NT2/D1 (cell line): ENCODE measurements around the gene KLHDC8B.
"Not testable (repeated sequence)": the region's sequence is repeated elsewhere in the genome, so short reads cannot be mapped to it uniquely, and the experiment has no call there.

ENCODE experiments used
- DNase-seq: peaks from one replicate; pipeline ENCODE4 v3.0.0-alpha.2; 2011; ENCODE audit warnings: low read depth, low spot score
- H3K27me3 ChIP-seq: 2 replicates; pipeline ENCODE4 v1.6.0; 2011; ENCODE audit warnings: mild to moderate bottlenecking; ENCODE audit not compliant: insufficient read length, insufficient read depth
- H3K36me3 ChIP-seq: 2 replicates; pipeline ENCODE4 v1.6.1; 2011; ENCODE audit warnings: mild to moderate bottlenecking, low read length, mixed read lengths; ENCODE audit not compliant: insufficient read depth, insufficient read length
- H3K4me1 ChIP-seq: 2 replicates; pipeline ENCODE4 v1.5.1; 2011; ENCODE audit not compliant: insufficient read depth, insufficient read length
- H3K4me3 ChIP-seq: 2 replicates; pipeline ENCODE4 v1.5.1; 2011; ENCODE audit warnings: low read depth; ENCODE audit not compliant: insufficient read length
- H3K9ac ChIP-seq: 2 replicates; pipeline ENCODE4 v1.6.0; 2011; ENCODE audit warnings: low read depth; ENCODE audit not compliant: insufficient read length
- H3K9me3 ChIP-seq: 2 replicates; pipeline ENCODE4 v1.5.1; 2011; ENCODE audit warnings: mild to moderate bottlenecking, low read length; ENCODE audit not compliant: insufficient read depth
- SUZ12 ChIP-seq: IDR thresholded peaks from 2 replicates; pipeline ENCODE4 v1.6.1; 2011; ENCODE audit not compliant: insufficient read length, insufficient read depth; ENCODE audit errors: extremely low read depth
- YY1 ChIP-seq: IDR thresholded peaks from 2 replicates; pipeline ENCODE4 v1.6.1; 2011; ENCODE audit not compliant: insufficient read length, insufficient read depth
- ZNF274 ChIP-seq: IDR thresholded peaks from 2 replicates; pipeline ENCODE4 v1.6.1; 2011; ENCODE audit warnings: mild to moderate bottlenecking, low read depth, low read length

KLHDC8B gene

GRCh38 chr3:49217688-49218470 is 46.5 kb downstream of the KLHDC8B start:
- no peak for DNase-seq
- H3K36me3 ChIP-seq, result peaks cover 66% of the 10 kb centered on the region
- H3K4me1 ChIP-seq, result no peaks in the 10 kb centered on the region
- no peaks in the 10 kb centered on the region for H3K27me3 ChIP-seq
- H3K4me3 ChIP-seq, result no peak overlapping the region
- H3K9me3 ChIP-seq, result peaks cover 65% of the 10 kb centered on the region
- no peak overlapping the region for H3K9ac ChIP-seq
- TF ChIP-seq ZNF274, result no peak
- no peak for TF ChIP-seq SUZ12
- no peak for TF ChIP-seq YY1

DNA sequence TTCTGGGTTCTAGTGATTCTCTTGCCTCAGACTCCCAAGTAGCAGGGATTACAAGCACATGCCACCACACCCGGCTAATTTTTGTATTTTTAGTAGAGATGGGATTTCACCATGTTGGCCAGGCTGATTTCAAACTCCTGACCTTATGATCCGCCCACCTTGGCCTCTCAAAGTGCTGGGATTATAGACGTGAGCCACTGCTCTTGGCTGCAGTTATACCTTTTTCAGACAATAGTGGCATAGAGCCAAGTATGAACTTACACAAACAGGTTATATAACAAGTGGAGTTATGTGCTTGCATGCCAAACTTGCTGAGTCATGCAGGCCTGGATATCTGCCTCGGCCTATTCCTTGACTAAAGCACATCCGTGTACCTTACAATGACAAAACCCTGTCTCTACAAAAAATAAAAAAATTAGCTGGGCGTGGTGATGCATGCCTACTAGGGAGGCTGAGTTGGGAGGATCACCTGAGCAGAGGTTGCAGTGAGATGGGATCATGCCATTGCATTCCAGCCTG is 47.1 kb downstream of the KLHDC8B start:
- H3K9me3 ChIP-seq, result peaks cover 59% of the 10 kb centered on the region
- H3K27me3 ChIP-seq, DNase-seq, H3K4me3 ChIP-seq, H3K4me1 ChIP-seq, H3K9ac ChIP-seq: not testable (repeated sequence)
- peaks cover 63% of the 10 kb centered on the region for H3K36me3 ChIP-seq

DNA sequence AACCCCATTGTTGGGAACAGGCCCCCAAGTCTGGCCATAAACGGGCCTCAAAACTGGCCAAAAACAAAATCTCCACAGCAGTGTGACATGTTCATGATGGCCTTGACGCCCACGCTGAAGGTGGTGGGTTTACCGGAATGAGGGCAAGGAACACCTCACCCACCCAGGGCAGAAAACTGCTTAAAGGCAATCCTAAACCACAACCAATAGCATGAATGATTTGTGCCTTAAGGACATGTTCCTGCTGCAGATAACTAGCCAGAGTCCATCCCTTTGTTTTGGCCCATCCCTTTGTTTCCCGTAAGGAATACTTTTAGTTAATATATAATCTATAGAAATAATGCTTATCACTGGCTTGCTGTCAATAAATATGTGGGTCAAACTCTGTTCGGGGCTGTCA is 47.7 kb downstream of the KLHDC8B start:
- no peak for DNase-seq
- Histone ChIP-seq H3K9me3 (peaks cover 53% of the 10 kb centered on the region), H3K27me3 (no peaks in the 10 kb centered on the region), H3K36me3 (peaks cover 58% of the 10 kb centered on the region), H3K4me1 (no peaks in the 10 kb centered on the region), H3K4me3 (no peak overlapping the region), H3K9ac (no peak overlapping the region)
- no peak for TF ChIP-seq SUZ12
- no peak for TF ChIP-seq YY1
- TF ChIP-seq ZNF274, result no peak

- H3K4me3 ChIP-seq, H3K27me3 ChIP-seq, DNase-seq, H3K9ac ChIP-seq, H3K4me1 ChIP-seq: not testable (repeated sequence)
- H3K36me3 ChIP-seq, result peaks cover 53% of the 10 kb centered on the region
- peaks cover 43% of the 10 kb centered on the region for H3K9me3 ChIP-seq
These were observed 49.7 kb downstream of the KLHDC8B start for GRCh38 chr3:49220985-49221563.

GRCh38 chr3:49222002-49222401 is 50.6 kb downstream of the KLHDC8B start:
- Histone ChIP-seq H3K9ac (no peak overlapping the region), H3K36me3 (peaks cover 56% of the 10 kb centered on the region), H3K4me3 (no peak overlapping the region), H3K27me3 (no peaks in the 10 kb centered on the region), H3K4me1 (no peaks in the 10 kb centered on the region), H3K9me3 (peaks cover 50% of the 10 kb centered on the region)
- TF ChIP-seq SUZ12 (no peak), ZNF274 (no peak), YY1 (no peak)
- no peak for DNase-seq
